Measurements from ENCODE around the gene CCNY. TPM values are rescaled to one million over a fixed set of nuclear protein-coding genes. Genes with fewer than 3 reads are reported as not detected.

The CCNY gene
- total and polyA plus RNA-seq, 2 of the 13 experiments (the other 11 are each of a cell fraction or from before 2014, with no cell fraction given), result 48.2 to 54.7 TPM

- TF ChIP-seq ZNF318 (CRISPR knock-in tag; IDR thresholded peaks at IDR 0.05) (no peak), ZSCAN29 (CRISPR knock-in tag; conservative IDR thresholded peaks at IDR 0.05) (no peak), ESRRA (CRISPR knock-in tag; IDR thresholded peaks at IDR 0.05; ENCODE audit: low read depth) (no peak), SIN3B (IDR thresholded peaks at IDR 0.05; ENCODE audit: low read length) (no peak), ZGPAT (CRISPR knock-in tag; IDR thresholded peaks at IDR 0.05) (no peak), ZNF362 (CRISPR knock-in tag; IDR thresholded peaks at IDR 0.05; ENCODE audit: borderline replicate concordance) (no peak)
Observed at GRCh38 chr10:35388197-35388596, 51.9 kb downstream of the CCNY start (continued).

Measured in HepG2 (cell line).